ENCODE data around the gene GIGYF2.
A peak's percentile ranks its signal among the peaks of the same experiment; 100 is the strongest.

The GIGYF2 gene

GRCh38 chr2:232767866-232768265, 70.7 kb downstream of the GIGYF2 start:
- H4K5ac ChIP-seq (ENCODE audit: low read length) = no peak overlapping the region
- no peak overlapping the region for H3K4me3 ChIP-seq (ENCODE audit: low read length)
- no peaks in the 10 kb centered on the region for H3K79me2 ChIP-seq (ENCODE audit: control insufficient read depth, insufficient read depth, low read length)
- H3K27me3 ChIP-seq (ENCODE audit: insufficient read depth, low read length, poor library complexity) = no peaks in the 10 kb centered on the region
- no peak overlapping the region for H2BK15ac ChIP-seq (replicated peaks; ENCODE audit: low read depth)
- no peak overlapping the region for H4K8ac ChIP-seq (ENCODE audit: low read depth, low read length)
- no peak overlapping the region for H3K23ac ChIP-seq (ENCODE audit: low read length)
- no peak for DNase-seq
- H2BK120ac ChIP-seq (ENCODE audit: low read depth, low read length) = no peak overlapping the region
- no peaks in the 10 kb centered on the region for H3K79me1 ChIP-seq (ENCODE audit: low read length)
- no peak overlapping the region for H3K4ac ChIP-seq (ENCODE audit: low read depth, low read length)
- no peak overlapping the region for H3K27ac ChIP-seq (ENCODE audit: low read depth, low read length)
- no peaks in the 10 kb centered on the region for H3K4me1 ChIP-seq (ENCODE audit: control insufficient read depth, low read depth, low read length)
- WGBS (ENCODE audit: extremely low coverage, insufficient coverage, low lambda C conversion rate) = no CpG with 5 or more reads among the region's 1 CpG
- no peak overlapping the region for H3K4me2 ChIP-seq (ENCODE audit: low read length)
- H3K18ac ChIP-seq (ENCODE audit: low read length) = no peak overlapping the region
- H3K56ac ChIP-seq (ENCODE audit: low read length) = no peak overlapping the region
- H3K9ac ChIP-seq (ENCODE audit: low read length) = no peak overlapping the region
- H2AK5ac ChIP-seq (ENCODE audit: low read length) = no peak overlapping the region
- no peak overlapping the region for H2BK5ac ChIP-seq (ENCODE audit: low read length)
- peaks cover 2% of the 10 kb centered on the region for H3K36me3 ChIP-seq (ENCODE audit: control insufficient read depth, insufficient read depth, low read length)

GRCh38 chr2:232770207-232770606, 73.1 kb downstream of the GIGYF2 start:
- Histone ChIP-seq H2BK5ac (ENCODE audit: low read length) (no peak overlapping the region), H3K56ac (ENCODE audit: low read length) (no peak overlapping the region), H3K79me2 (ENCODE audit: control insufficient read depth, insufficient read depth, low read length) (no peaks in the 10 kb centered on the region), H4K5ac (ENCODE audit: low read length) (no peak overlapping the region), H3K27ac (ENCODE audit: low read depth, low read length) (no peak overlapping the region), H2BK120ac (ENCODE audit: low read depth, low read length) (no peak overlapping the region), H3K4me1 (ENCODE audit: control insufficient read depth, low read depth, low read length) (no peaks in the 10 kb centered on the region), H3K4me3 (ENCODE audit: low read length) (no peak overlapping the region), H2AK5ac (ENCODE audit: low read length) (no peak overlapping the region), H3K23ac (ENCODE audit: low read length) (no peak overlapping the region), H3K18ac (ENCODE audit: low read length) (no peak overlapping the region), H3K9ac (ENCODE audit: low read length) (no peak overlapping the region), H4K8ac (ENCODE audit: low read depth, low read length) (no peak overlapping the region), H3K36me3 (ENCODE audit: control insufficient read depth, insufficient read depth, low read length) (peaks cover 2% of the 10 kb centered on the region), H3K4ac (ENCODE audit: low read depth, low read length) (no peak overlapping the region), H2BK15ac (replicated peaks; ENCODE audit: low read depth) (no peak overlapping the region), H3K27me3 (ENCODE audit: insufficient read depth, low read length, poor library complexity) (no peaks in the 10 kb centered on the region), H3K79me1 (ENCODE audit: low read length) (no peaks in the 10 kb centered on the region), H3K4me2 (ENCODE audit: low read length) (no peak overlapping the region)
- DNase-seq = no peak

- H3K4me2 ChIP-seq (ENCODE audit: low read length) = no peak overlapping the region
- no peak overlapping the region for H3K18ac ChIP-seq (ENCODE audit: low read length)
- H3K27ac ChIP-seq (ENCODE audit: low read depth, low read length) = no peak overlapping the region
- H2BK15ac ChIP-seq (replicated peaks; ENCODE audit: low read depth) = no peak overlapping the region
- H4K8ac ChIP-seq (ENCODE audit: low read depth, low read length) = no peak overlapping the region
- WGBS (ENCODE audit: extremely low coverage, insufficient coverage, low lambda C conversion rate) = no CpG with 5 or more reads among the region's 1 CpG
- H3K79me1 ChIP-seq (ENCODE audit: low read length) = no peaks in the 10 kb centered on the region
- H2BK5ac ChIP-seq (ENCODE audit: low read length) = no peak overlapping the region
- H3K9ac ChIP-seq (ENCODE audit: low read length) = no peak overlapping the region
- H3K56ac ChIP-seq (ENCODE audit: low read length) = no peak overlapping the region
- H3K27me3 ChIP-seq (ENCODE audit: insufficient read depth, low read length, poor library complexity) = no peaks in the 10 kb centered on the region
- DNase-seq = no peak
- H3K79me2 ChIP-seq (ENCODE audit: control insufficient read depth, insufficient read depth, low read length) = no peaks in the 10 kb centered on the region
- H4K5ac ChIP-seq (ENCODE audit: low read length) = no peak overlapping the region
- H3K23ac ChIP-seq (ENCODE audit: low read length) = no peak overlapping the region
- H2AK5ac ChIP-seq (ENCODE audit: low read length) = no peak overlapping the region
- H3K36me3 ChIP-seq (ENCODE audit: control insufficient read depth, insufficient read depth, low read length) = peaks cover 2% of the 10 kb centered on the region
- no peak overlapping the region for H2BK120ac ChIP-seq (ENCODE audit: low read depth, low read length)
- H3K4ac ChIP-seq (ENCODE audit: low read depth, low read length) = no peak overlapping the region
- no peak overlapping the region for H3K4me3 ChIP-seq (ENCODE audit: low read length)
- peaks cover 3% of the 10 kb centered on the region for H3K4me1 ChIP-seq (ENCODE audit: control insufficient read depth, low read depth, low read length)
Measured at GRCh38 chr2:232771870-232772269, 74.7 kb downstream of the GIGYF2 start.

GRCh38 chr2:232772531-232772930, 75.4 kb downstream of the GIGYF2 start:
- Histone ChIP-seq H3K27me3 (ENCODE audit: insufficient read depth, low read length, poor library complexity) (no peaks in the 10 kb centered on the region), H3K18ac (ENCODE audit: low read length) (no peak overlapping the region), H2BK120ac (ENCODE audit: low read depth, low read length) (no peak overlapping the region), H2BK5ac (ENCODE audit: low read length) (peak overlapping the region; percentile 32), H2AK5ac (ENCODE audit: low read length) (no peak overlapping the region), H3K79me1 (ENCODE audit: low read length) (no peaks in the 10 kb centered on the region), H3K23ac (ENCODE audit: low read length) (no peak overlapping the region), H4K5ac (ENCODE audit: low read length) (no peak overlapping the region), H3K27ac (ENCODE audit: low read depth, low read length) (no peak overlapping the region), H2BK15ac (replicated peaks; ENCODE audit: low read depth) (no peak overlapping the region), H3K36me3 (ENCODE audit: control insufficient read depth, insufficient read depth, low read length) (peaks cover 2% of the 10 kb centered on the region), H3K4me2 (ENCODE audit: low read length) (no peak overlapping the region), H3K4me1 (ENCODE audit: control insufficient read depth, low read depth, low read length) (peaks cover 3% of the 10 kb centered on the region), H4K8ac (ENCODE audit: low read depth, low read length) (no peak overlapping the region), H3K4me3 (ENCODE audit: low read length) (no peak overlapping the region), H3K4ac (ENCODE audit: low read depth, low read length) (no peak overlapping the region), H3K56ac (ENCODE audit: low read length) (peak overlapping the region; percentile 12), H3K9ac (ENCODE audit: low read length) (no peak overlapping the region), H3K79me2 (ENCODE audit: control insufficient read depth, insufficient read depth, low read length) (no peaks in the 10 kb centered on the region)
- WGBS (ENCODE audit: extremely low coverage, insufficient coverage, low lambda C conversion rate) = no CpG with 5 or more reads among the region's 2 CpGs
- DNase-seq = peak; percentile 4

GRCh38 chr2:232773815-232774214, 76.7 kb downstream of the GIGYF2 start:
- Histone ChIP-seq H3K4me2 (ENCODE audit: low read length) (no peak overlapping the region), H3K4me1 (ENCODE audit: control insufficient read depth, low read depth, low read length) (peaks cover 3% of the 10 kb centered on the region), H2AK5ac (ENCODE audit: low read length) (no peak overlapping the region), H2BK15ac (replicated peaks; ENCODE audit: low read depth) (no peak overlapping the region), H3K36me3 (ENCODE audit: control insufficient read depth, insufficient read depth, low read length) (peaks cover 2% of the 10 kb centered on the region), H4K8ac (ENCODE audit: low read depth, low read length) (no peak overlapping the region), H4K5ac (ENCODE audit: low read length) (no peak overlapping the region), H3K18ac (ENCODE audit: low read length) (no peak overlapping the region), H3K27me3 (ENCODE audit: insufficient read depth, low read length, poor library complexity) (no peaks in the 10 kb centered on the region), H3K4ac (ENCODE audit: low read depth, low read length) (no peak overlapping the region), H2BK120ac (ENCODE audit: low read depth, low read length) (no peak overlapping the region), H3K27ac (ENCODE audit: low read depth, low read length) (no peak overlapping the region), H3K4me3 (ENCODE audit: low read length) (no peak overlapping the region), H3K23ac (ENCODE audit: low read length) (no peak overlapping the region), H3K79me1 (ENCODE audit: low read length) (no peaks in the 10 kb centered on the region), H3K79me2 (ENCODE audit: control insufficient read depth, insufficient read depth, low read length) (no peaks in the 10 kb centered on the region), H2BK5ac (ENCODE audit: low read length) (no peak overlapping the region), H3K9ac (ENCODE audit: low read length) (no peak overlapping the region), H3K56ac (ENCODE audit: low read length) (no peak overlapping the region)
- DNase-seq = no peak
- no CpG with 5 or more reads among the region's 9 CpGs for WGBS (ENCODE audit: extremely low coverage, insufficient coverage, low lambda C conversion rate)

GRCh38 chr2:232776435-232776834, 79.3 kb downstream of the GIGYF2 start, which contains the start of gene KCNJ13:
KCNJ13 (minus strand) TSS chr2:232776565; CDS start chr2:232771362, 5,203 bp downstream.
- Histone ChIP-seq H4K5ac (ENCODE audit: low read length) (no peak within 1 kb of the TSS), H2AK5ac (ENCODE audit: low read length) (no peak within 1 kb of the TSS), H3K27me3 (ENCODE audit: insufficient read depth, low read length, poor library complexity) (no peaks in the 10 kb centered on the region), H3K4me1 (ENCODE audit: control insufficient read depth, low read depth, low read length) (peaks cover 3% of the 10 kb centered on the region), H3K4ac (ENCODE audit: low read depth, low read length) (no peak within 1 kb of the TSS), H3K79me1 (ENCODE audit: low read length) (no peaks in the 10 kb centered on the region), H3K4me2 (ENCODE audit: low read length) (no peak within 1 kb of the TSS), H2BK120ac (ENCODE audit: low read depth, low read length) (no peak within 1 kb of the TSS), H3K23ac (ENCODE audit: low read length) (no peak within 1 kb of the TSS), H2BK15ac (replicated peaks; ENCODE audit: low read depth) (no peak within 1 kb of the TSS), H2BK5ac (ENCODE audit: low read length) (no peak within 1 kb of the TSS), H3K9ac (ENCODE audit: low read length) (no peak within 1 kb of the TSS), H3K27ac (ENCODE audit: low read depth, low read length) (no peak within 1 kb of the TSS), H3K36me3 (ENCODE audit: control insufficient read depth, insufficient read depth, low read length) (no peaks in the 10 kb centered on the region), H3K18ac (ENCODE audit: low read length) (no peak within 1 kb of the TSS), H4K8ac (ENCODE audit: low read depth, low read length) (no peak within 1 kb of the TSS), H3K4me3 (ENCODE audit: low read length) (no peak within 1 kb of the TSS), H3K79me2 (ENCODE audit: control insufficient read depth, insufficient read depth, low read length) (no peaks in the 10 kb centered on the region), H3K56ac (ENCODE audit: low read length) (no peak within 1 kb of the TSS)
- no CpG with 5 or more reads among the region's 1 CpG for whole genome bisulfite sequencing (ENCODE audit: extremely low coverage, insufficient coverage, low lambda C conversion rate)
- peak; percentile 69 for DNase-seq
